ENCODE results near the gene FAM89B. TPM values are rescaled to one million over a fixed set of nuclear protein-coding genes. Genes with fewer than 3 reads are reported as not detected.

FAM89B gene
- polyA plus RNA-seq, 3 donors, result 51.3 to 139 (median 70.8) TPM

GRCh38 chr11:65623177-65623576 lies 50.8 kb downstream of the FAM89B start:
- Histone ChIP-seq H3K27me3 (ENCODE audit: control insufficient read depth in 2 of 2, insufficient read depth in 2 of 2, low read length in 2 of 2) (no peaks in the 10 kb centered on the region), H3K4me1 (ENCODE audit: control insufficient read depth in 1 of 2, insufficient read depth in 2 of 2, low read length in 2 of 2) (peaks cover 3 to 7% of the 10 kb centered on the region in 2 donors), H3K4me2 (replicated peaks; ENCODE audit: extremely low read depth, low read length, poor library complexity, severe bottlenecking) (no peak overlapping the region), H3K36me3 (replicated peaks in 1 of 2; ENCODE audit: control insufficient read depth in 1 of 2, insufficient read depth in 2 of 2, low read length in 2 of 2) (peaks cover 92 to 93% of the 10 kb centered on the region in 2 donors), H3K4me3 (replicated peaks in 1 of 3; ENCODE audit: low read depth in 2 of 3, low read length in 3 of 3) (no peak overlapping the region), H3K9me3 (replicated peaks in 1 of 2; ENCODE audit: control insufficient read depth in 1 of 2, insufficient read depth in 1 of 2, low read length in 2 of 2) (no peaks in the 10 kb centered on the region), H4K20me1 (ENCODE audit: insufficient read depth, low read length) (peaks cover 79% of the 10 kb centered on the region), H3K27ac (ENCODE audit: low read depth in 1 of 2, low read length in 2 of 2) (no peak overlapping the region), H3K9ac (ENCODE audit: insufficient read depth, low read length, poor library complexity, severe bottlenecking) (no peak overlapping the region), H3K79me2 (ENCODE audit: insufficient read depth, low read length) (peaks cover 29% of the 10 kb centered on the region), H2AFZ (ENCODE audit: insufficient read depth, low read depth, low read length, poor library complexity, severe bottlenecking) (no peak overlapping the region)
- Mint-ChIP-seq H3K4me1 (peaks cover 6% of the 10 kb centered on the region), H3K9me3 (no peaks in the 10 kb centered on the region), H3K27ac (no peak overlapping the region), H3K27me3 (ENCODE audit: low read depth in 3 of 3) (no peaks in the 10 kb centered on the region), H3K4me3 (no peak overlapping the region), H3K36me3 (peaks cover 65 to 96% of the 10 kb centered on the region in 2 donors)
- 98% methylated on average over 9 of the region's 14 CpGs for WGBS (ENCODE audit: insufficient coverage)
- intact Hi-C loops (cut with micrococcal nuclease), result loop anchor here (10.0 kb wide), 3 partner anchors 82 to 372 kb away; no protein-coding TSS in a partner anchor
- DNase-seq, result no peak
- no peak for TF ChIP-seq CTCF (IDR thresholded peaks at IDR 0.05)

Small RNA genes lying within 50 kb of the gene (small RNA-seq; reads per million reads assigned to genes)
- gene AP001362.1 (ENCODE audit: insufficient read length, low read depth), result not detected

Other genes with a start within 250 kb of the FAM89B start
- gene DPF2, start 238.7 kb upstream of the FAM89B start, polyA plus RNA-seq, result 10 to 100 TPM; 35.7 to 39.0 (median 35.9) TPM
- 1 to 10 TPM; 1.7 to 3.7 (median 2.8) TPM for gene TIGD3, start 217.8 kb upstream of the FAM89B start, polyA plus RNA-seq
- 10 to 100 TPM in 1 of 3 donors, 1 to 10 TPM in 2; 3.7 to 11.3 (median 4.1) TPM for gene SLC25A45, start 189.9 kb upstream of the FAM89B start, polyA plus RNA-seq
- 10 to 100 TPM; 33.7 to 41.2 (median 35.4) TPM for gene FRMD8, start 185.9 kb upstream of the FAM89B start, polyA plus RNA-seq
- gene NEAT1, start 149.7 kb upstream of the FAM89B start, polyA plus RNA-seq, result 100 to 1,000 TPM in 1 of 3 donors, 1 to 10 TPM in 1, under 1 TPM in 1; 0.90 to 293 (median 1.3) TPM
- 100 to 1,000 TPM; 263 to 815 (median 554) TPM for gene MALAT1, start 73.5 kb upstream of the FAM89B start, polyA plus RNA-seq
- gene SCYL1, start 47.5 kb upstream of the FAM89B start, polyA plus RNA-seq, result 10 to 100 TPM; 18.6 to 71.6 (median 29.7) TPM
- 10 to 100 TPM in 1 of 3 donors, 1 to 10 TPM in 2; 3.4 to 19.4 (median 4.6) TPM for gene LTBP3, start 14.2 kb upstream of the FAM89B start, polyA plus RNA-seq
- 10 to 100 TPM; 48.5 to 65.1 (median 56.2) TPM for gene ZNRD2, start 2.1 kb upstream of the FAM89B start, polyA plus RNA-seq
- gene EHBP1L1, start 3.5 kb downstream of the FAM89B start, polyA plus RNA-seq, result 100 to 1,000 TPM in 1 of 3 donors, 10 to 100 TPM in 2; 29.6 to 507 (median 42.6) TPM
- gene KCNK7, start 23.3 kb downstream of the FAM89B start, polyA plus RNA-seq, result 1 to 10 TPM in 1 of 3 donors, not detected in 2; 4.3 TPM
- 100 to 1,000 TPM in 1 of 3 donors, 10 to 100 TPM in 2; 20.8 to 116 (median 32.0) TPM for gene MAP3K11, start 41.7 kb downstream of the FAM89B start, polyA plus RNA-seq
- 10 to 100 TPM in 1 of 3 donors, 1 to 10 TPM in 1, under 1 TPM in 1; 0.58 to 36.4 (median 1.7) TPM for gene PCNX3, start 43.2 kb downstream of the FAM89B start, polyA plus RNA-seq
- 100 to 1,000 TPM in 1 of 3 donors, 10 to 100 TPM in 2; 83.4 to 110 (median 86.5) TPM for gene SIPA1, start 65.6 kb downstream of the FAM89B start, polyA plus RNA-seq
- gene RELA, start 90.4 kb downstream of the FAM89B start, polyA plus RNA-seq, result 10 to 100 TPM; 21.3 to 67.9 (median 30.9) TPM
- gene KAT5, start 139.7 kb downstream of the FAM89B start, polyA plus RNA-seq, result 10 to 100 TPM; 32.5 to 48.7 (median 33.1) TPM
- gene RNASEH2C, start 148.3 kb downstream of the FAM89B start, polyA plus RNA-seq, result 100 to 1,000 TPM in 1 of 3 donors, 10 to 100 TPM in 2; 33.3 to 131 (median 95.2) TPM
- 10 to 100 TPM; 33.7 to 46.4 (median 35.1) TPM for gene AP5B1, start 208.4 kb downstream of the FAM89B start, polyA plus RNA-seq
- under 1 TPM in 1 of 3 donors, not detected in 2; 0.08 TPM for gene OVOL1, start 214.5 kb downstream of the FAM89B start, polyA plus RNA-seq